Posterior vena cava (tissue), 2 donors: ENCODE measurements around the gene TMEM117. TPM values are rescaled to one million over a fixed set of nuclear protein-coding genes. Genes with fewer than 3 reads are reported as not detected.

Source experiments
- total RNA-seq, 2 donors: library from RNA; stranded (reverse); fragmentation: NEBNext Ultra II Directional; extraction: Animal tissue kit (Norgen Biotek cat#: 25700); gene quantifications; one replicate each; pipeline ENCODE4 v1.2.1, GENCODE V29; 2021
- donor health status: DM: yes; HTN: yes; CAD: no.
- donor health status: DM: yes; HTN: yes; CAD: no.

The TMEM117 gene
- total RNA-seq, 2 donors from 2014 or later = 10.0 to 11.4 TPM

Other genes with a start within 250 kb of the TMEM117 start
- 10 to 100 TPM; 16.5 to 18.1 TPM for gene PUS7L, start 77.3 kb upstream of the TMEM117 start, total RNA-seq
- 10 to 100 TPM; 19.9 to 21.5 TPM for gene IRAK4, start 77.1 kb upstream of the TMEM117 start, total RNA-seq
- 100 to 1,000 TPM; 104 to 110 TPM for gene TWF1, start 29.8 kb upstream of the TMEM117 start, total RNA-seq